ENCODE measurements around the gene PPP1R3G.

DNA sequence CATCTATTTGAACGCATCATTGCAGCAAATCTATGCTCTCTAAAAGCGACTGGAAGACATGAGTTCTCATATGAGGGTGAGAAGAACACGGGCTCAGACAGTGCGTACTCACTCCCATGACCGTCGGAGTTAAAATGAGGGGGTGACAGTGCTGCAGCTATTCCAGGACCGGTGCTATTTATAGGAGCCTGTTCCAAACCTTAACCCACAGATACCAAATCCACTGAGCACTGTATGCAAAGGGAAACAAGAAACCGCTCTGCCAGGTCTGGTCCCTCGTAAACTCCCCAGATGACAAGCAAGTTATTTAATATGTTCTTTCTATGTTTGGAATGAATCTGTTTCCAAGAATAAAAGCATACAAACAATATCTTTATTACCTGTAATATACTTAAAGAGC, 22.9 kb downstream of the PPP1R3G start:
- TF ChIP-seq TAF1 (IDR thresholded peaks at IDR 0.05; ENCODE audit: low read depth) (no peak), YY1 (IDR thresholded peaks at IDR 0.05; ENCODE audit: low read depth) (no peak), CEBPB (IDR thresholded peaks at IDR 0.05) (no peak), FOXM1 (IDR thresholded peaks at IDR 0.05; ENCODE audit: borderline replicate concordance, low read depth) (no peak), RAD21 (IDR thresholded peaks at IDR 0.05; ENCODE audit: low read depth) (no peak), EP300 (IDR thresholded peaks at IDR 0.05; ENCODE audit: borderline replicate concordance) (no peak), EGR1 (IDR thresholded peaks at IDR 0.05) (no peak), ZBTB7A (IDR thresholded peaks at IDR 0.05; ENCODE audit: low read depth) (no peak)
- TF ChIP-seq, protein P1, sequence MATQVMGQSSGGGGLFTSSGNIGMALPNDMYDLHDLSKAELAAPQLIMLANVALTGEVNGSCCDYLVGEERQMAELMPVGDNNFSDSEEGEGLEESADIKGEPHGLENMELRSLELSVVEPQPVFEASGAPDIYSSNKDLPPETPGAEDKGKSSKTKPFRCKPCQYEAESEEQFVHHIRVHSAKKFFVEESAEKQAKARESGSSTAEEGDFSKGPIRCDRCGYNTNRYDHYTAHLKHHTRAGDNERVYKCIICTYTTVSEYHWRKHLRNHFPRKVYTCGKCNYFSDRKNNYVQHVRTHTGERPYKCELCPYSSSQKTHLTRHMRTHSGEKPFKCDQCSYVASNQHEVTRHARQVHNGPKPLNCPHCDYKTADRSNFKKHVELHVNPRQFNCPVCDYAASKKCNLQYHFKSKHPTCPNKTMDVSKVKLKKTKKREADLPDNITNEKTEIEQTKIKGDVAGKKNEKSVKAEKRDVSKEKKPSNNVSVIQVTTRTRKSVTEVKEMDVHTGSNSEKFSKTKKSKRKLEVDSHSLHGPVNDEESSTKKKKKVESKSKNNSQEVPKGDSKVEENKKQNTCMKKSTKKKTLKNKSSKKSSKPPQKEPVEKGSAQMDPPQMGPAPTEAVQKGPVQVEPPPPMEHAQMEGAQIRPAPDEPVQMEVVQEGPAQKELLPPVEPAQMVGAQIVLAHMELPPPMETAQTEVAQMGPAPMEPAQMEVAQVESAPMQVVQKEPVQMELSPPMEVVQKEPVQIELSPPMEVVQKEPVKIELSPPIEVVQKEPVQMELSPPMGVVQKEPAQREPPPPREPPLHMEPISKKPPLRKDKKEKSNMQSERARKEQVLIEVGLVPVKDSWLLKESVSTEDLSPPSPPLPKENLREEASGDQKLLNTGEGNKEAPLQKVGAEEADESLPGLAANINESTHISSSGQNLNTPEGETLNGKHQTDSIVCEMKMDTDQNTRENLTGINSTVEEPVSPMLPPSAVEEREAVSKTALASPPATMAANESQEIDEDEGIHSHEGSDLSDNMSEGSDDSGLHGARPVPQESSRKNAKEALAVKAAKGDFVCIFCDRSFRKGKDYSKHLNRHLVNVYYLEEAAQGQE (IDR thresholded peaks at IDR 0.05; ENCODE audit: low read depth) = no peak
- TF ChIP-seq, protein P2, sequence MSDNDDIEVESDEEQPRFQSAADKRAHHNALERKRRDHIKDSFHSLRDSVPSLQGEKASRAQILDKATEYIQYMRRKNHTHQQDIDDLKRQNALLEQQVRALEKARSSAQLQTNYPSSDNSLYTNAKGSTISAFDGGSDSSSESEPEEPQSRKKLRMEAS (IDR thresholded peaks at IDR 0.05) = no peak
